Measurements from ENCODE around the gene TYMS.
"Not testable (repeated sequence)": the region's sequence is repeated elsewhere in the genome, so short reads cannot be mapped to it uniquely, and the experiment has no call there.

The TYMS gene

GRCh38 chr18:680392-680791, 22.9 kb downstream of the TYMS start:
- no peak for FAIRE-seq
- TF ChIP-seq POLR2A (IDR thresholded peaks at IDR 0.05; ENCODE audit: low read depth, low read length): no peak
- TF ChIP-seq POU2F2 (IDR thresholded peaks at IDR 0.05; ENCODE audit: low read depth, low read length): no peak
- TF ChIP-seq POLR2AphosphoS5 (IDR thresholded peaks at IDR 0.05; ENCODE audit: low read depth, low read length): no peak
- TF ChIP-seq PAX5 (IDR thresholded peaks at IDR 0.05; ENCODE audit: insufficient read depth, low read length, severe bottlenecking): no peak
- no peak for TF ChIP-seq SPI1 (IDR thresholded peaks at IDR 0.05; ENCODE audit: low read depth, low read length)
- no peak for TF ChIP-seq TAF1 (IDR thresholded peaks at IDR 0.05; ENCODE audit: low read depth, low read length)
- no peak for DNase-seq (ENCODE audit: insufficient read length, low spot score)

GRCh38 chr18:681985-682384, 24.5 kb downstream of the TYMS start:
- DNase-seq (ENCODE audit: insufficient read length, low spot score): no peak
- no peak for FAIRE-seq
- TF ChIP-seq POLR2AphosphoS5 (IDR thresholded peaks at IDR 0.05; ENCODE audit: low read depth, low read length) (no peak), POU2F2 (IDR thresholded peaks at IDR 0.05; ENCODE audit: low read depth, low read length) (no peak), TAF1 (IDR thresholded peaks at IDR 0.05; ENCODE audit: low read depth, low read length) (no peak), POLR2A (IDR thresholded peaks at IDR 0.05; ENCODE audit: low read depth, low read length) (no peak), SPI1 (IDR thresholded peaks at IDR 0.05; ENCODE audit: low read depth, low read length) (no peak), PAX5 (IDR thresholded peaks at IDR 0.05; ENCODE audit: insufficient read depth, low read length, severe bottlenecking) (no peak)

- DNase-seq (ENCODE audit: insufficient read length, low spot score); FAIRE-seq: not testable (repeated sequence)
Observed at GRCh38 chr18:682416-682815, 25.0 kb downstream of the TYMS start.

GRCh38 chr18:682833-683232, 25.4 kb downstream of the TYMS start:
- FAIRE-seq (no peak), DNase-seq (ENCODE audit: insufficient read length, low spot score) (no peak)
- TF ChIP-seq POLR2A (IDR thresholded peaks at IDR 0.05; ENCODE audit: low read depth, low read length) (no peak), POU2F2 (IDR thresholded peaks at IDR 0.05; ENCODE audit: low read depth, low read length) (no peak), SPI1 (IDR thresholded peaks at IDR 0.05; ENCODE audit: low read depth, low read length) (no peak), PAX5 (IDR thresholded peaks at IDR 0.05; ENCODE audit: insufficient read depth, low read length, severe bottlenecking) (no peak), TAF1 (IDR thresholded peaks at IDR 0.05; ENCODE audit: low read depth, low read length) (no peak), POLR2AphosphoS5 (IDR thresholded peaks at IDR 0.05; ENCODE audit: low read depth, low read length) (no peak)

GRCh38 chr18:683531-683930, 26.1 kb downstream of the TYMS start:
- no peak for DNase-seq (ENCODE audit: insufficient read length, low spot score)
- no peak for FAIRE-seq
- TF ChIP-seq POLR2A (IDR thresholded peaks at IDR 0.05; ENCODE audit: low read depth, low read length) (no peak), PAX5 (IDR thresholded peaks at IDR 0.05; ENCODE audit: insufficient read depth, low read length, severe bottlenecking) (no peak), POU2F2 (IDR thresholded peaks at IDR 0.05; ENCODE audit: low read depth, low read length) (no peak), SPI1 (IDR thresholded peaks at IDR 0.05; ENCODE audit: low read depth, low read length) (no peak), TAF1 (IDR thresholded peaks at IDR 0.05; ENCODE audit: low read depth, low read length) (no peak), POLR2AphosphoS5 (IDR thresholded peaks at IDR 0.05; ENCODE audit: low read depth, low read length) (no peak)

GRCh38 chr18:685438-685837, 28.0 kb downstream of the TYMS start:
- TF ChIP-seq TAF1 (IDR thresholded peaks at IDR 0.05; ENCODE audit: low read depth, low read length) (no peak), POLR2A (IDR thresholded peaks at IDR 0.05; ENCODE audit: low read depth, low read length) (no peak), SPI1 (IDR thresholded peaks at IDR 0.05; ENCODE audit: low read depth, low read length) (no peak), POLR2AphosphoS5 (IDR thresholded peaks at IDR 0.05; ENCODE audit: low read depth, low read length) (no peak), PAX5 (IDR thresholded peaks at IDR 0.05; ENCODE audit: insufficient read depth, low read length, severe bottlenecking) (no peak), POU2F2 (IDR thresholded peaks at IDR 0.05; ENCODE audit: low read depth, low read length) (no peak)
- DNase-seq (ENCODE audit: insufficient read length, low spot score) (no peak), FAIRE-seq (no peak)

GRCh38 chr18:686339-687111, 29.1 kb downstream of the TYMS start:
- DNase-seq (ENCODE audit: insufficient read length, low spot score) (no peak), FAIRE-seq (no peak)
- no peak for TF ChIP-seq SPI1 (IDR thresholded peaks at IDR 0.05; ENCODE audit: low read depth, low read length)
- no peak for TF ChIP-seq POLR2AphosphoS5 (IDR thresholded peaks at IDR 0.05; ENCODE audit: low read depth, low read length)

GRCh38 chr18:688323-688722, 30.9 kb downstream of the TYMS start:
- TF ChIP-seq POLR2AphosphoS5 (IDR thresholded peaks at IDR 0.05; ENCODE audit: low read depth, low read length): no peak
- TF ChIP-seq POLR2A (IDR thresholded peaks at IDR 0.05; ENCODE audit: low read depth, low read length): no peak
- TF ChIP-seq TAF1 (IDR thresholded peaks at IDR 0.05; ENCODE audit: low read depth, low read length): no peak
- TF ChIP-seq POU2F2 (IDR thresholded peaks at IDR 0.05; ENCODE audit: low read depth, low read length): no peak
- no peak for TF ChIP-seq SPI1 (IDR thresholded peaks at IDR 0.05; ENCODE audit: low read depth, low read length)
- no peak for TF ChIP-seq PAX5 (IDR thresholded peaks at IDR 0.05; ENCODE audit: insufficient read depth, low read length, severe bottlenecking)
- DNase-seq (ENCODE audit: insufficient read length, low spot score) (no peak), FAIRE-seq (no peak)

- DNase-seq (ENCODE audit: insufficient read length, low spot score): no peak
- no peak for FAIRE-seq
- TF ChIP-seq POLR2AphosphoS5 (IDR thresholded peaks at IDR 0.05; ENCODE audit: low read depth, low read length) (no peak), PAX5 (IDR thresholded peaks at IDR 0.05; ENCODE audit: insufficient read depth, low read length, severe bottlenecking) (no peak), POLR2A (IDR thresholded peaks at IDR 0.05; ENCODE audit: low read depth, low read length) (no peak), SPI1 (IDR thresholded peaks at IDR 0.05; ENCODE audit: low read depth, low read length) (no peak), POU2F2 (IDR thresholded peaks at IDR 0.05; ENCODE audit: low read depth, low read length) (no peak), TAF1 (IDR thresholded peaks at IDR 0.05; ENCODE audit: low read depth, low read length) (no peak)
Observed at GRCh38 chr18:692824-693223, 35.4 kb downstream of the TYMS start.

GRCh38 chr18:693466-694187, 36.2 kb downstream of the TYMS start:
- FAIRE-seq: no peak
- no peak for DNase-seq (ENCODE audit: insufficient read length, low spot score)
- TF ChIP-seq POU2F2 (IDR thresholded peaks at IDR 0.05; ENCODE audit: low read depth, low read length) (no peak), SPI1 (IDR thresholded peaks at IDR 0.05; ENCODE audit: low read depth, low read length) (no peak), POLR2AphosphoS5 (IDR thresholded peaks at IDR 0.05; ENCODE audit: low read depth, low read length) (no peak), TAF1 (IDR thresholded peaks at IDR 0.05; ENCODE audit: low read depth, low read length) (no peak), POLR2A (IDR thresholded peaks at IDR 0.05; ENCODE audit: low read depth, low read length) (no peak)

Measured in GM12891 (cell line).